ENCODE measurements around the gene TOP3B. TPM values are rescaled to one million over a fixed set of nuclear protein-coding genes. Genes with fewer than 3 reads are reported as not detected.

The TOP3B gene
- total and polyA plus RNA-seq, 9 of the 15 experiments (the other 6 are each of a cell fraction or from before 2014, with no cell fraction given), result 3.0 to 188 (median 112) TPM

DNA sequence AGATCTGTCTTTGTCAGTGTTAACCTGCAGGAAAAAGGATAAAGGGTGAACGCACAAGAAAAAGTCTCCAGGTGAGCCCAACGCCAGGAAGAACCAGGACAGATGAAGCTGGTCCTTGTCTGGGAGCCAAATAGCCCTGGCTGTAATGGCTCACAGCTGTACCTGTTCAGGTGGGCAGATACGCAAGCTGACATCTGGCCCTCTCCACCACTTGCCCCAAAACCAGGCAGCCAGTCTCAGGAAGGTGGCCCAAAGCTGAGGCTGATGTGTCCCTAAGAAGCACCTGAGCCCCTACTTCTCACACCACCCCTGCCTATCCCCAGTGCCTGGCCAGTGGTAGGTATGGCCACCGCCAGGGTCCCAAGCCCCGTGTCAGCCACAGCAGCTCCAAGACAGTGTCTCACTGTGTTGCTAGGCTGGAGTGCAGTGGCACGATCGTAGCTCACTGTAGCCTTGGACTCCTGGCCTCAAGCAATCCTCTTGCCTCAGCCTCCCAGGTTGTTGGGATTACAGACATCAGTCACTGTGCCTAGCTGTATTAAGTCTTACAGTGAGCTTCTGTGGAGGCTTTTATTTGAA is 14.8 kb downstream of the TOP3B start (continued):
- TF ChIP-seq ATF7 (IDR thresholded peaks at IDR 0.05) (no peak), SIRT6 (IDR thresholded peaks at IDR 0.05; ENCODE audit: low read depth, low read length) (no peak), BRCA1 (IDR thresholded peaks at IDR 0.05) (no peak), BRCA1 (CRISPR knock-in tag; IDR thresholded peaks at IDR 0.05) (no peak), POLR2AphosphoS5 (IDR thresholded peaks at IDR 0.05; ENCODE audit: control insufficient read depth, insufficient read depth, low read depth, low read length) (peak; percentile 42; the same call in 1 of the 2 replicates), SIN3A (IDR thresholded peaks at IDR 0.05; ENCODE audit: borderline replicate concordance in 2 of 2, control insufficient read depth in 1 of 2, low read depth in 2 of 2, low read length in 2 of 2) (no peak), XRCC5 (IDR thresholded peaks at IDR 0.05; ENCODE audit: low read depth, low read length) (no peak), ESRRA (IDR thresholded peaks at IDR 0.05; ENCODE audit: borderline replicate concordance, low read depth) (no peak), FUS (optimal IDR thresholded peaks at IDR 0.05; ENCODE audit: low read depth, low read length) (no peak), HCFC1 (IDR thresholded peaks at IDR 0.05; ENCODE audit: low read depth, low read length) (no peak), CBX3 (IDR thresholded peaks at IDR 0.05; ENCODE audit: borderline replicate concordance in 1 of 2, low read length in 2 of 2) (peak in 1 of 2 experiments; percentile 9; a peak in 1 of 3 replicates), TAF9B (IDR thresholded peaks at IDR 0.05; ENCODE audit: partially characterized antibody) (no peak), SP2 (IDR thresholded peaks at IDR 0.05; ENCODE audit: extremely low read depth, low read depth, low read length, poor library complexity, severe bottlenecking) (peak; percentile 4)
- TF ChIP-seq, protein P1, sequence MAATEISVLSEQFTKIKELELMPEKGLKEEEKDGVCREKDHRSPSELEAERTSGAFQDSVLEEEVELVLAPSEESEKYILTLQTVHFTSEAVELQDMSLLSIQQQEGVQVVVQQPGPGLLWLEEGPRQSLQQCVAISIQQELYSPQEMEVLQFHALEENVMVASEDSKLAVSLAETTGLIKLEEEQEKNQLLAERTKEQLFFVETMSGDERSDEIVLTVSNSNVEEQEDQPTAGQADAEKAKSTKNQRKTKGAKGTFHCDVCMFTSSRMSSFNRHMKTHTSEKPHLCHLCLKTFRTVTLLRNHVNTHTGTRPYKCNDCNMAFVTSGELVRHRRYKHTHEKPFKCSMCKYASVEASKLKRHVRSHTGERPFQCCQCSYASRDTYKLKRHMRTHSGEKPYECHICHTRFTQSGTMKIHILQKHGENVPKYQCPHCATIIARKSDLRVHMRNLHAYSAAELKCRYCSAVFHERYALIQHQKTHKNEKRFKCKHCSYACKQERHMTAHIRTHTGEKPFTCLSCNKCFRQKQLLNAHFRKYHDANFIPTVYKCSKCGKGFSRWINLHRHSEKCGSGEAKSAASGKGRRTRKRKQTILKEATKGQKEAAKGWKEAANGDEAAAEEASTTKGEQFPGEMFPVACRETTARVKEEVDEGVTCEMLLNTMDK (IDR thresholded peaks at IDR 0.05; ENCODE audit: borderline replicate concordance, insufficient read depth, low read depth, low read length, poor library complexity, severe bottlenecking), result no peak
- TF ChIP-seq, protein P2, sequence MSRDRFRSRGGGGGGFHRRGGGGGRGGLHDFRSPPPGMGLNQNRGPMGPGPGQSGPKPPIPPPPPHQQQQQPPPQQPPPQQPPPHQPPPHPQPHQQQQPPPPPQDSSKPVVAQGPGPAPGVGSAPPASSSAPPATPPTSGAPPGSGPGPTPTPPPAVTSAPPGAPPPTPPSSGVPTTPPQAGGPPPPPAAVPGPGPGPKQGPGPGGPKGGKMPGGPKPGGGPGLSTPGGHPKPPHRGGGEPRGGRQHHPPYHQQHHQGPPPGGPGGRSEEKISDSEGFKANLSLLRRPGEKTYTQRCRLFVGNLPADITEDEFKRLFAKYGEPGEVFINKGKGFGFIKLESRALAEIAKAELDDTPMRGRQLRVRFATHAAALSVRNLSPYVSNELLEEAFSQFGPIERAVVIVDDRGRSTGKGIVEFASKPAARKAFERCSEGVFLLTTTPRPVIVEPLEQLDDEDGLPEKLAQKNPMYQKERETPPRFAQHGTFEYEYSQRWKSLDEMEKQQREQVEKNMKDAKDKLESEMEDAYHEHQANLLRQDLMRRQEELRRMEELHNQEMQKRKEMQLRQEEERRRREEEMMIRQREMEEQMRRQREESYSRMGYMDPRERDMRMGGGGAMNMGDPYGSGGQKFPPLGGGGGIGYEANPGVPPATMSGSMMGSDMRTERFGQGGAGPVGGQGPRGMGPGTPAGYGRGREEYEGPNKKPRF (IDR thresholded peaks at IDR 0.05; ENCODE audit: low read depth, low read length), result no peak
- TF ChIP-seq, protein P3, sequence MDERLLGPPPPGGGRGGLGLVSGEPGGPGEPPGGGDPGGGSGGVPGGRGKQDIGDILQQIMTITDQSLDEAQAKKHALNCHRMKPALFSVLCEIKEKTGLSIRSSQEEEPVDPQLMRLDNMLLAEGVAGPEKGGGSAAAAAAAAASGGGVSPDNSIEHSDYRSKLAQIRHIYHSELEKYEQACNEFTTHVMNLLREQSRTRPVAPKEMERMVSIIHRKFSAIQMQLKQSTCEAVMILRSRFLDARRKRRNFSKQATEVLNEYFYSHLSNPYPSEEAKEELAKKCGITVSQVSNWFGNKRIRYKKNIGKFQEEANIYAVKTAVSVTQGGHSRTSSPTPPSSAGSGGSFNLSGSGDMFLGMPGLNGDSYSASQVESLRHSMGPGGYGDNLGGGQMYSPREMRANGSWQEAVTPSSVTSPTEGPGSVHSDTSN (CRISPR knock-in tag; IDR thresholded peaks at IDR 0.05; ENCODE audit: low read depth), result no peak
- TF ChIP-seq, protein P3 (tag; conservative IDR thresholded peaks at IDR 0.05; ENCODE audit: low read depth), result no peak
- TF ChIP-seq, protein P4, sequence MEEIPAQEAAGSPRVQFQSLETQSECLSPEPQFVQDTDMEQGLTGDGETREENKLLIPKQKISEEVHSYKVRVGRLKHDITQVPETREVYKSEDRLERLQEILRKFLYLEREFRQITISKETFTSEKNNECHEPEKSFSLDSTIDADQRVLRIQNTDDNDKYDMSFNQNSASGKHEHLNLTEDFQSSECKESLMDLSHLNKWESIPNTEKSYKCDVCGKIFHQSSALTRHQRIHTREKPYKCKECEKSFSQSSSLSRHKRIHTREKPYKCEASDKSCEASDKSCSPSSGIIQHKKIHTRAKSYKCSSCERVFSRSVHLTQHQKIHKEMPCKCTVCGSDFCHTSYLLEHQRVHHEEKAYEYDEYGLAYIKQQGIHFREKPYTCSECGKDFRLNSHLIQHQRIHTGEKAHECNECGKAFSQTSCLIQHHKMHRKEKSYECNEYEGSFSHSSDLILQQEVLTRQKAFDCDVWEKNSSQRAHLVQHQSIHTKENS (CRISPR knock-in tag; IDR thresholded peaks at IDR 0.05), result 0 out of 2 replicates have a peak, but pooled peaks have one; percentile 46
